Ecto neural progenitor cell (in vitro differentiated cells): ENCODE results near the gene GRK3.
"Not testable (repeated sequence)": the region's sequence is repeated elsewhere in the genome, so short reads cannot be mapped to it uniquely, and the experiment has no call there.

Source experiments
- DNase-seq: peaks from one replicate; pipeline ENCODE4 v3.0.0-alpha.2; 2018; ENCODE audit warnings: low spot score

Gene GRK3

DNA sequence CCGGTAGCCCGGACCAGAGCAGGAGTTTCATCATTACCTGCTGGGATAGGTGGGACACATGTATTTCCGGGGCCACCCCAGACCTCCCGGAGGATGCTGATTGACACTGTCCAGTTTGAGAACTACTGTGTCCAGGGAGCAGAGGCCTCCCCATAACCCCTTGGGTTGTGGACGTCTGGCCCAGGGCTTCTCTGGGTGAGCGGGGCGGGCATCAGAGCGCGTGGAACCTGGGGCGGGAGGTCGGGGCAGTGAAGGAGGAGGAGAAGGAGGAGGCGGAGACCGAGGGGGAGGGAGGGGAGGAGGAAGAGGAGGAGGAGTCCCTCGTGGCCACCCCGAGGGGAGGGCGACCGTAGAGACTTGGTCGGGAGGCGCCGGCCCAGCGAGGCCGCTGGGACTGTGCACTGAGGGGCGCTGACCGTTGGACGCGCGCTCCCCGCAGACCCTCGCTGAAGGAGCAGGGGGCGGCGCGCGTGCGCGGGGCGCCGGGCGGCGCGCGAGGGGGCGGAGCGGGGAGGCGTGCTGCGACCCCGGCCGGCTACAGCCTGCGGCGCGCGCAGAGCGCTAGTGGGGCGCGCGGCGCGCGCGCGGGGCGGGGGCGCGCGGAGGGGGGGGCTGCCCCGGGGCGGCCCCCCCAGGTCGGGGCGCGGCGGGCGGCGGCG, at the start of gene GRK3:
TSS of gene GRK3 (plus strand) at position 356 of the 659 bp plus-strand sequence. CDS start 366 bp downstream, outside the sequence.
- peak; percentile 84 for DNase-seq

GRCh38 chr22:25518000-25518663, 46.3 kb upstream of the GRK3 start:
- no peak for DNase-seq

DNA sequence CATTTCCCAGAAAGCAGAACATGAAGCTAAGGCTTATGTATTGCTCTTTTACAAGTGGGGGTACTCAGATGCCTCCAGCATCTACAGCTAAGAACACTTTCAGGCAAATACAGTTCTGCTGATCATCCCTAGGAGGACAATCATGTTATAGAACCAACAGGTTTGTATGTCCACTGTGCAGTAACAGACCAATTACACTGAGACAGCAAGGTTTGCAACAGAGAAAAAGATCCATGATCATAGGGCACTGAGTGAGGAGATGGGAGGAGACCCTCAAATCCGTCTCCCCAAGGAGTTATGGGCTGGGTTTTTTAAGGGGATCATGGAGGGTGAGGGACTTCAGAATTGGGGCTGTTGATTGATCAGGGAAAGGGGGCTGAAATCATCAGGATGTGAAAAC, 39.1 kb upstream of the GRK3 start:
- no peak for DNase-seq

- not testable (repeated sequence) for DNase-seq
Observed at GRCh38 chr22:25525804-25526584, 38.5 kb upstream of the GRK3 start.

DNA sequence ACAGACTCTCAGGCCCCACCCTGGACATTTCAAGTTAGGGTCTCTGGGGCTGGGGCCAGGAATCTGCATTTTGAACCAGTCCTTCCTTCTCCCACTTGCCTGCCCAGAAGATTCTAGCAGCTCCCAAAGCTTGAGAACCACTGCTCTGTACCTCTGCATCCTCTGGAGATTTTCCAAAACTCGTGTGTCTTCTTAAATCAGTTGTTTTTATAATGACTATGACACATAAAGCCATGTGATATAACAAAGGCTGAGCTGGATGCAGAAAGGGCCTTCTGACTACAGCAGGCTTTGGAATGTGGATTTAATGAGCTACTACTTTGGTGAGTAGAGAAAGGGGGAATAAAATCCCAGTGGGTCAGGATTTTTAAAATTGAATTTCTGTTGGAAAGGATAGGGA, 37.5 kb upstream of the GRK3 start:
- not testable (repeated sequence) for DNase-seq

DNA sequence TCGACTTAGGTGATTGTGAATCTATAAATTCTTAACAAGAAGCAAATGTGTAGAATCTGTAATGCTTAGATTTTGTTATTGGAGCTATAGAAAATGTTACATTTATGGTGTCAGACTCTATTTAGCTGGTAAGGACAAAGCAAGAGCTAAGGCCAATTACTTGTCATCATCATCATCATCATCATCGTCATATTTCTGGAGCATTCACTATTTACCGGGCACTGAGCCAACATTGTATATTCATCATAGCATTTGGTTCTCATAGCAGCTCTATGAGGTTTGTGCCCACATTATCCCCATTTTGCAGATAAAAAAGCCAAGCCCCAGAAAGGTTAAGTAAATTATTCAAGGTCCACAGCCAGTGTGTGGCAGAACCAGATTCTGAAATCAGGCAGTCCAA, 36.4 kb upstream of the GRK3 start:
- DNase-seq = not testable (repeated sequence)

- not testable (repeated sequence) for DNase-seq
Observed at GRCh38 chr22:25529059-25529458, 35.4 kb upstream of the GRK3 start.

GRCh38 chr22:25529541-25530137, 34.8 kb upstream of the GRK3 start:
- DNase-seq = not testable (repeated sequence)

GRCh38 chr22:25531677-25532076, 32.8 kb upstream of the GRK3 start:
- not testable (repeated sequence) for DNase-seq

GRCh38 chr22:25534724-25535123, 29.8 kb upstream of the GRK3 start:
- DNase-seq = no peak

GRCh38 chr22:25536589-25536988, 27.9 kb upstream of the GRK3 start:
- DNase-seq = no peak

GRCh38 chr22:25540166-25540907, 24.1 kb upstream of the GRK3 start:
- no peak for DNase-seq

GRCh38 chr22:25540908-25541660, 23.4 kb upstream of the GRK3 start:
- no peak for DNase-seq

DNA sequence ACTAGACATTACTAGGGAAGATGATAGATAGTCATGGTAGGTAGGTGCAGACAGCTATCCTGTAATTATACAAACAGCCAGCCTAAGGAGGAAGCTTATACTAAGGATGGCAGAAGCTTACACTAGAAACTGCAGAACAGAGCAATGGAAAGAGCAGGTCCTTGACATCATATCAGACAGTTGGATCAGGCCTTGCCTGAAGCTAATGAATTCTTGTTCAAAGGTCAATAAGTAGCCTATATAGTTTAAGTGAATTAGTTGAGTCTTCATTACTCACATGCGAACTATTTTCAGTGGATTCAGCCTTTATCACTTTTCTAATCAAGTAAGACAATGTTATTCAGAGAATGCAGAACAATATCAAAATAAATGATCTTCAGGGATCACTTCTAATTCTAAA, 22.3 kb upstream of the GRK3 start:
- DNase-seq = no peak

- DNase-seq = no peak
Observed at GRCh38 chr22:25542720-25543402, 21.6 kb upstream of the GRK3 start.

DNA sequence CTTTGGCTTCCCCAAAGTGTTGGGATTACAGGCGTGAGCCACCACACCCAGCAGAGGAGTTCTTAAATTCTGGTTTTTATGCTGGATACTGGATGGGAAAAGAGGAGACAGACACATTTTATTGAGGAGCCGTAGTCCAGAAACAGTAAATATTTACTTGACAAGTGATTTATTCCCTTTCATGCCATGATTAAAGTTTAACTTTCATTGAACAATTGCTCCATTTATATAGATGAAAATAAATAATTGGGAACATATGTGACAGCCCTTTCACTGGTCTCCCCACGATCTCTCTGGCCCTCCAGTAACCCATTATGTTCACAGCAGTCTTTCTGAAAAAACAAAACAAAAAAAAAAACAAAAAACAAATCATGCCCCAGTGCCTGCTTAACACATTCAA, 19.3 kb upstream of the GRK3 start:
- DNase-seq = no peak

DNA sequence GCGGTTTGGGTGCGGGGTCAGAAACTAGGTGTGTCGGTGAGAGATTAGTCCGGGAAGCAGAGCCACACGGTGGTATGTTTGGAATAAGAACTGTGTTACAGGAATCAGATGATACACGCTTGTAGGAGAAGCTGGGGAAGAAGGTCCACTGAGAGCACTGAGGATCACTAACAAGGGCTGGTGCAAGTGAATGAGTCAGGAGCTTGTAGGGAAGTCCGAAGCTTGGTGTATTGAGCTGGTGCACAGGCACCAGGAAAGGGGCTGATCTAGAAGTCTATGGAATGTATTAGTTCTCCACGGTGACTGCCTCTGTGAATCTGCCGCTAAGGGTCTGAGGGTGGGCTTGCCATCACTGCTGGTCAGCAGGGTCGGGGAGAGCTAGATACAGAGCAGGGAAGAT, 18.8 kb upstream of the GRK3 start:
- no peak for DNase-seq

GRCh38 chr22:25546242-25546641, 18.2 kb upstream of the GRK3 start:
- no peak for DNase-seq

- DNase-seq = no peak
Observed at GRCh38 chr22:25546751-25547150, 17.7 kb upstream of the GRK3 start.

DNA sequence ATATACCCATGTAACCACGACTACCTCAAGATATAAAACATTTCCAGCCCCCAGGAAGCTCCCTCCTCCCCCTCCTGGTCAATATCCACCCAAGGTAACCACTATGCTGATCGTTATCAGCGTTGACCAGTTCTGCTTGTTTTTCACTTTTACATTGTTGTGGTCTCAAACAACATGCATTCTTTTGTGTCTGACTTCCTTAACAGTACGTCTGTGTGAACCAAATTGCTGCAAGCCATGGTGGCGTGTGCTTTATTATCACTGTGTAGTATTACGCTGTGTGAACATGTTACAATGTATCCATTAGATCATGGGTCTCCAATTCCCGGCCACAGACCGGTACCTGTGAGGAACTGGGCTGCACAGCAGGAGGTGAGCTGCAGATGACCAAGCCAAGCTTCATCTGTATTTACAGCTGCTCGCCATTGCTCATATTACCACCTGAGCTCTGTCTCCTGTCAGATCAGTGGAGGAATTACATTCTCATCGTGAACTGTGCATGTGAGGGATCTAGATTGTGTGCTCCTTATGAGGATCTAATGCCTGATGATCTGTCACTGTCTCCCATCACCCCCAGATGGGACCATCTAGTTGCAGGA, 15.5 kb upstream of the GRK3 start:
- no peak for DNase-seq
